NCI-H345 (cell line): ENCODE measurements around the gene NSG1.
"Not testable (repeated sequence)": the region's sequence is repeated elsewhere in the genome, so short reads cannot be mapped to it uniquely, and the experiment has no call there.

Experiments
- DNase-seq: peaks from one replicate; lab custom pipeline; 2025; lab: John Stamatoyannopoulos, UW

The NSG1 gene

DNA sequence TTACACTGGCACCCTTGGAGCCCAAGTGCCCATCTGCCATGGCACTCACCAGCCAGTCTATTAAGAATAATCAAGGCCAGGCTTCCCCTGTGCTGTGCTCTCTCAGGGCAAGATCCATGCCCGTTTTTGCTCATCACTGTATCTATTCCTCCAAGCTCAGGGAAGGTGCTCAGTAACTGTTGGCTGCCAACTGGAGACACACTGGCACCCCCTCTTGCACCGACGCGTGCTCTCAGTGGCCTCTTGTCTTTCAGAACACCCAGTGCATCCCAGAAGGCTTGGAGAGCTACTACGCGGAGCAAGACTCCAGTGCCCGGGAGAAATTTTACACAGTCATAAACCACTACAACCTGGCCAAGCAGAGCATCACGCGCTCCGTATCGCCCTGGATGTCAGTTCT, 30.1 kb downstream of the NSG1 start:
- no peak for DNase-seq

- DNase-seq = no peak
Observed at GRCh38 chr4:4417886-4418285, 31.0 kb downstream of the NSG1 start.

DNA sequence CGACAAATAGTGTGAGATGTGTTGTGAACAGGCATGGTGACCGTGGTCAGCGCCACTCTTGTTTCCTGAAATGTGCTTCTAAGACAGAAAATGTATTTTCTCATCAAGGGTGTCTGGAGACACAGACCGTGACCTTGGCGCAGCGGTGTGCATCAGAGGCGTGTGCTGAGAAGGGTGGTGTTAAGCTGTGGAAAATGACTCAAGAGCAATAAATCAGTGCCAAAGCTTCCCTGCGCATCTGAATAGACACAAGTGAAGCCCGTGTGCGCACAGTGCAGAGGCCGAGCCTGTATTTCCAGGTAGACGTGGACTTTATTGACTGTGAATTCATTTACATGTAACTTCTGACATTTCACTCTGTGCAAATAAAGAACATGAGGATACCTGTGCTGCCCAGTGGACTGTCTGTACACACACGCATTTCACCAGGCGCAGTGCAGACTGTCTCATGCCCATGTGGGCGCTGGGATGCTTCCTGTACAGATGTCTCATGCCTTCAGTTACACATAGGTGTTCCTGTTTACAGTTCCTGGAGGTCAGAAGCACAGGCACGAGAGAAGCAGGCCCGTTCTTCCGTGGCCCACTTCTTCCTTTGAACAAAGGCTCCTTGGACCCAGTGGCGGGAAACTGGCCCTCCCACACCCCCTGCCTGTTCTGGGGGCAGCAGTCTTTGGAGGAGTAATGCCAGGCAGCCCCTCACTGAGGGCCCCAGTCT, 31.9 kb downstream of the NSG1 start:
- DNase-seq = no peak

GRCh38 chr4:4419896-4420295, 33.0 kb downstream of the NSG1 start:
- no peak for DNase-seq

DNA sequence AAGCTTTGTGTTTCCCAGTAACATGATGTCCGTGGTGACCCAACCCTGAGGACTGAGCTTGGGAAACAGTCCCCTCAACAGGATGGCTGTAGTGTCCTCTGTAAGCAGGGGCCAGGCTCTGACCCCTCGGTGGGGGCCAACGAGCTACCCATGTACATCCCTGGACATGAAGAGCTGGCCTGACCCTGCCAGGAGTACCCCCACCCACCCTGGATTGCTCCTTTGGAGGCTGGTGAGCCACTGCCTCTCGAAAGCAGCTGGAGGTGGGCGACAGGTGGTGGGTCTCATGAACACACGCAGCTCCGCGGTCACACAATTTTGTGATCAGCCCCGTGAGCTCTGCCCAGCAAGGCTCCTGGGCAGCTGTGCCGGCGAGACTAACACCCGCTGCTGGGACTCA, 33.5 kb downstream of the NSG1 start:
- DNase-seq = no peak

DNA sequence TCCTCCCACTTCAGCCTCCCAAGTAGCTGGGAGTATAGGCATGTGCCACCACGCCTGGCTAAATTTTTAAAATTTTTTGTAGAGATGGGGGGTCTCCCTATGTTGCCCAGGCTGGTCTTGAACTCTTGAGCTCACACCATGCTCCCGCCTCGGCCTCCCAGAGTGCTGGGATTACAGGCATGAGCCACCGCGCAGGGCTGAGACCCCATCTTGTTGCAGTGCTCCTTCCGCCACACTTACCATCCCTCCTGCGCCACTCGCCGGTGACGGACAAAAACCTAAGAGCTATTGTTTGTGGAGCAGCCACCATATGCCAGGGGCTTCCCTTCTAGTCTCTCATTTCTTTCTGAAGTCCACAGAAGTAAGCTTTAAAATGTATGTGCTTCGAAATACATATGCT, 34.5 kb downstream of the NSG1 start:
- no peak for DNase-seq

DNA sequence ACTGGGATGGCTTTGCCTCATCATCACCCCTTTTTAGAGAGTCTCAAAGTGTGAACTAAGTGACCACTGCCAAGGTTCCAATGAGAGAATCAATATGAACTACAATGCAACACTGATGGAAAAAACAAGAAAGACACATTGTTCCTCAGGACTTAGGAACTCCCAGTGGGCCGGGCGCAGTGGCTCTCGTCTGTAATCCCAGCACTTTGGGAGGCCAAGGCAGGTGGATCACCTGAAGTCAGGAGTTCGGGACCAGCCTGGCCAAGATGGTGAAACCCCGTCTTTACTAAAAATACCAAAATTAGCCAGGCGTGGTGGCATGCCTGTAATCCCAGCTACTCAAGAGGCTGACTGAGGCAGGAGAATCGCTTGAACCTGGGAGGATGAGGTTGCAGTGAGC, 35.2 kb downstream of the NSG1 start:
- not testable (repeated sequence) for DNase-seq

GRCh38 chr4:4422856-4423499, 36.1 kb downstream of the NSG1 start:
- peak; percentile 12 for DNase-seq

- DNase-seq = no peak
Observed at GRCh38 chr4:4423706-4424498, 37.0 kb downstream of the NSG1 start.

GRCh38 chr4:4424499-4425115, 37.7 kb downstream of the NSG1 start:
- DNase-seq = no peak

DNA sequence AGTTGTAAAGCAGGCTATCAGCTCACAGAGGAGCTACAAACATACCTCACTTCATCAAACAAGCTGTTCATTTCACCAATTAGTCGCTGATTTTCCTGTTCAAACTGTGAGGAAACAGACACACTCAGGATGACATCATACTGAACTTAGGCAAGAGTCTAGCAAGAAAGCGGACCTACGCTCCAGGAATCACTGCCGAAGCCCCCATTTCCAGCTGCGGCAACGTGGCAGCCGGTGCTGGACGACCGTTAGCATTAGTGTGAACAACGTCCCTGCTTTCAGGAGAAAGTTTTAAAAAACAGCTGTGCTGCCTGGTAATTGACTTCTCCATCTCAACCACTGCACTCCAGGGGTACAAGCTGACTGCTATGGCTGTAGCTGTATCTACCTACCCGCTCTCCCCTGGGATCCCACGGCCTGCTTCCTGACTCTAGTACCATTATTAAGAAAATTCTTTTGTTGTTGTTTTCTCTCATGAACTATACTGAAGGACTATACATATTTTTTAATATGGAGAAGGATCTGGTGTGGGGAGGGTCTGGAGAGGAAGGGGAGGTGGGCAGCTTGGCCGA, 38.3 kb downstream of the NSG1 start:
- no peak for DNase-seq

- no peak for DNase-seq
Observed at GRCh38 chr4:4425696-4426095, 38.8 kb downstream of the NSG1 start.

DNA sequence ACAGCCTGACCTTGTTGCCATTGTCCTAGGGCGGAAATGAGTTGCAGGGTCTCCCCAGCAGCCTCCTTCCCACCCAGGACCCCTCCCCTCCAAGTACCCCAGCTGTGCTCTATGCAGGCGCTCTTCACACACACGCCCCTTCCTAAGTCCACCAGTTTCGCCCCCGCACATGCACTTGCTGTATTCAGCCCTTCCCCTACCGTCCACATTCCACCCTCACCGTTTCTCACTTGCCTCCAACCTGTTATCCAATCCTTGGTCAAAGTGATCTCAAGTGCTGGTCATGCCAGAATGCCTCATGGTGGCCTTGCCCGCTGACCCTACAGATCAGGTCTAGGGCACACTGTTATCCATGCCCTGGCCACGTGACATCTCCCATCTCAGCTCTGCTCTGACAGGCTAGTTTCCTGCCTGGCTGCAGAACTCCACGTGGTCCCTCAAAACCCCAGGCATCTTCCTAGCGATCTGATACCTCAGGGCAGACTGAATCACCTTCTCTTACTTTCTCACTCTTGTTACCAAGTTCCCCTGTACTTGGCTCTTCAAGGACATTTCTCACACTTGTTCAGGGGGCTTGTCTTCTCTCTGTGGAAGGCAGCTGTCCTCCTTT, 39.7 kb downstream of the NSG1 start:
- no peak for DNase-seq

- no peak for DNase-seq
Observed at GRCh38 chr4:4427121-4427870, 40.4 kb downstream of the NSG1 start.

DNA sequence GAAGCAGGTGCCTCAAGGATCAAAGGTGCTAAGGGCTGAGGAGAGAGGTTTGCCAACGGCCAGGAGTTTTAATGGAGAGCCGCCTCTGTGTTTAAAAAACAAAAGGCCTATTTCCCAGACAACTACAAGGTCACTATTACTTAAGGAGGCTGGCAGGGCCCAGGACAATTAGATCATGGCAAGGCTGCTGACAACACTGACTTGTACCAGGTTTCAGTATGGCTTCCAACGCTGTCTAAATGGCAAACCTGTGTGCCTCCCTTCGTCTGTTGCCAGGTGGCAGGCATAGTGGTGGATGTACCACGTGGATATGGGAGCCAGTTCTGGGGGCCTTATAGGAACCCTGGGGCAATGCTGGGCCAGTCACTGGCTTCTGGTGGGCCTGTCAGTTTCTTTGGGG, 41.0 kb downstream of the NSG1 start:
- no peak for DNase-seq

DNA sequence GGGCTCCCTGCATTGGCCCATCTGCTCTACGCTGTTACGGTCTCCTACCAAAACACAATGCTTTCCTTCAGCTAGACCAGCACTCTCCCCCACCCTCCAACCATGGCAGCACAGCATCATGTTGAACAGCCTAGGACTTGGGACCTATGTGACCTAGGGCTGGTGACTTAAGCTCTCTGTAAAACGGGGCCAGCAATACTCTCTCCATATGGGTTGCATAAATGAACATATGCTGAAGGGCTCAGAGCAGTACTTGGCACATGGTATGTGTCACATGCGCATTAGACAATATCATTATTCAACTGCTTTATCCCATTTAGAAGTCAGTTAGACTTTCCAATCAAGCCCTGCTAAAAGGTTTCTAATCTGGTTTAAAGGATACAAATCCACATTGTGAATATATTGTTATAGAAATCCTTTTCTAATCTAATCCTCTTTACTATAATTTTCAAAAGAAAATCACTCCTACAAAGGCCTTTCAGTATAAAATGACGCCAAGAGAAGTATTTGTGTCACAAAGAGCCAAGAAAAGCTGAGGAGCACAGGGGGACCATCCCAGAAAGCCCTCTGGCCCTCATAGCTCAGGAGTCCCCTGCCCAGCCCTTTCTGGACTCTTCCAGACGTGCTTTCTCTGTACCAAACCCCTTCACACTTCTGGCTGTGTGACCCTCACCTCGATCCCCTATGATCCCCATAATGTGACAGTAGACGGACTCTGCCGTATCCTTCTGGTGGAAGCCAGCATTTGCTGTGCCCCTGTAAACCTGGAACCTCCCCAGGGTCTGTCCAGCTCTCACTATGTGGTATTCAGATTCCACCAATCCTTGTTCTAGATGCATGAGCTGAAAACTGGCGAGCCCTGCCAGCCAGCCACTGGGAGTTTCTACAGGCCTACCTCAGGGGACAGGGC, 42.3 kb downstream of the NSG1 start:
- DNase-seq = no peak

DNA sequence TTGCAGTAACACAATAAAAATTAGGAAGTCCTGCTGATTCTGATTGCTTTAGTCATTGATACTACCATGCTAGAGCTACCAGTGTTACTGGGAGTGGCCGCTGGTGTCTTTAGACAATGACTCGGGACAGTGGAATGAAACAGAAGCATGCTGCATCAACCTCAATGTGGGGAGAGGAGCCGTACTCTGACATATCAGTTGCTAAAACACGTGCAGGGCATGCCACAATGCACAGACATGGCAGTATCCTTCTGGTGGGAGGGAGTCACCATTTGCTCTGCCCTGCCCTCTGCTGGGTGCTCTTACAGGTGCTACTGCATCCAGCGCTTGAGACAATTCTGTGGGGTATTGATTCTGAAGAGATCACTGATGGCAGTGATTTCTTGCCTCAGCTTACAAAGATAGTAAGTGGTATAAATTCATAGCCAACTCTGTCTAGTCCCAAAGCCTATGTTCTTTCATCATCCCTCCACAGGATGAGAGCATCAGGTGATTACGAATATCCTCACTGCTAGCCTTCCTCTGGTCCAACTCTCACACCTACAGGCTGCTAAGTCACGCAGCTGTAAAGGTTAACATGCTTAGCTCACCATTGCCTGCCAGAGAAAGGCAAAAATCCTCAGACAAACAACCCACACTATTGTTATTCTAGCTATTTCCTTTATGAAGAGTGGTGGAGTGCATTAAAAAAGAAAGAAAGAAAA, 43.7 kb downstream of the NSG1 start:
- DNase-seq = peak; percentile 8

DNA sequence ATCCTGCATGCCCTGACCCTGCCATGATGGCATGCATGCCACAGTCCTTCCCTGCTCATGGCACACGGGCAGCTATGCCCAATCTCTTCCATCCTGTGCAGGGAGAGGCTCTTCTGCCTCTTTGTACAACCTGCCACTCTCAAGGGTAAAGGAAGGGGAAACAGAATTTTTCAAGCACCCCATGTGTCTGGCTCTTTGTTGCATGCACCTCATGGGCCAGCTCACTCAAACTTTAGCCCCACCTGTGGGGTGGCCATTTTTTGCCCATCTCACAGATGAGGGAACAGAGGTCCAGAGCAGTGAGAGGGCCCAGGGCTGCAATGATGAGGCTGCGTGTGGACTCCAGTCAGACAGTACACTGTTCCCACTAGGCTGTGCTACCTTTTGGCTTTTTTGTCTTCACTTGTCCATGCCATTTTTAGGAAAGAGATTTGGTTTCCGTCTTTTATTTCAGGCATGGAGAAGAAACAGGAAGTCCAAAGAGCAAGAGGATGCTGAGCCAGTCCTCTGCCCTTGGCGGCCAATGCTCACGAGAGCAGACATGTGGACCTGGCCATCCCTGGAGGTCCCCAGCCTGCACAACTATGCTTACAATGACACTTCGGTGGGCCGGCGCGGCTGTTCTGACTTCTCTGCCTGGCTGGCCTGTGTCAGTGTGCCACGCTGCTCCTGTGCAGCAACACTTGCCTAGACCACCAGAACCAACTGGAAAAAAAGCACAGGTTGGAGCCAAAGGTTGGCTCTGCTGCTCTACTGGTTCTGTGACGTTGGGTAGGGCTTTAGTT, 45.6 kb downstream of the NSG1 start:
- no peak for DNase-seq

DNA sequence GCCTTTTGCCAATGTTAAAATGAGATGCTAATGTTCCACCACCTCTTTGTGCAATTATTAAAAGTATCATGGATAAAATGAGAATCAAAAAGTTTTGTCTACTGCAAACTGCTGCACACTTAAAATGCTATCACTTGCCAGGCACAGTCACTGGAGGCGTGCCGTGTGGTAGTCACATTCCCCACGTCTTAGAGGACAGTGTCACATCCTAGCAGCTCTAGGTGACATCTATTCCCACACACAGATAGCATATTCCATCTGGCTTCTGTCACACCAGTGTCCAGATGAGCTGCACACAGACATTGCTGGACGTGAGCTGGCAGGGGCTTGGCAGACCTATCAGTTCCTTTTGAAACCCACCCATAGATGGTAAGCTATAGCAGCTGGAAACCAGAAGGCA, 47.0 kb downstream of the NSG1 start:
- DNase-seq = no peak
